NCI-H345 treated with DMSO at 0.1 percent for 48 hours (cell line): ENCODE results near the gene KCTD6.

ENCODE experiments used
- DNase-seq: peaks from one replicate; lab custom pipeline; 2025; ENCODE audit not compliant: unreplicated experiment; lab: John Stamatoyannopoulos, UW

Gene KCTD6

DNA sequence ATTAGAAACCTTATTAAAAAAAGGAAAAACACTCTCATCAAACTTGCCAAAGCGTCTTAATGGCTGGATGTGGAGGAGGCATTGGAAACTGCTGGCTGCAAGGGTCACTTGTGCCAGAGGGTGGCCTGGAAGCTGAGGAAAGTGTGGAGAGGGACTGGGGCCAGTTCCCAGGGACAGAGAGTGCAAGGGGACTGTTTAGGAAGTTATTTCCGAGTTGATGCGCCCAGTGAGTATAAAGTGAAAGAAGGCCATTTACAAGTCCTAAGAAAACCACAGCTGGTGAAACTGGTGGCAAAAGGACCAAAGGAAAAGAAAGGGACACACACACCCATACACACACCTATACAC lies 7.2 kb upstream of the KCTD6 start:
- DNase-seq = no peak

DNA sequence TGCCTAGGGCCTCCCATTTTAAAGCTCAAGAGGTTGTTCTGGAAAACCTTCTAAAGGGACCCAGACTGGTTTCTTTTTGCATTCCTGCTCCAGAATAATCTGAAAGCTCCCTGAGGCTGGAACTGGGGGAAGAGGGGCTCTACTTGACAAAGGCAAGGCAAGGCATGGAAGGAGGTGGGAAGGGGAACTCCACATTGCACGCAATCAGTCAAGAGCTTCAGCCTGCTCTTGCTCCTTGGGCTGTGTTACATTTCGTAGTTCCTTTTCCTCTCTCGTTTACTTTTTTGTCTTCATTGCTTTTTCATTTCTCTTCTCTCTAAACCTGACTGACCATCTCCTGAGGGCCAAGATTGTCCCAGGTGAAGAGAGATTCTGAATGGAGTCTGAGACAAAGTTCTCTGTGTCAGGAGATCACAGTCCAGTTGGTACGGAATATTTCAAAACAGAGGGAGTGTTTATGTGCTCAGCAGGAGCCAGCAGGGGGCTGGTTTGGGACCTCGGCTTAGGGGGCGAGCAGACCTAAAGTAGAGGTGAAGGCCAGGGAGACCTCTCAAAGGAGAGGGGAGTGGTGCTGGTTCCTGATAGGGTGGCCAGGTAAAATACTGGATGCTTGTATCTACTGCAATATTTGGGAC lies 6.0 kb upstream of the KCTD6 start:
- DNase-seq = no peak

DNA sequence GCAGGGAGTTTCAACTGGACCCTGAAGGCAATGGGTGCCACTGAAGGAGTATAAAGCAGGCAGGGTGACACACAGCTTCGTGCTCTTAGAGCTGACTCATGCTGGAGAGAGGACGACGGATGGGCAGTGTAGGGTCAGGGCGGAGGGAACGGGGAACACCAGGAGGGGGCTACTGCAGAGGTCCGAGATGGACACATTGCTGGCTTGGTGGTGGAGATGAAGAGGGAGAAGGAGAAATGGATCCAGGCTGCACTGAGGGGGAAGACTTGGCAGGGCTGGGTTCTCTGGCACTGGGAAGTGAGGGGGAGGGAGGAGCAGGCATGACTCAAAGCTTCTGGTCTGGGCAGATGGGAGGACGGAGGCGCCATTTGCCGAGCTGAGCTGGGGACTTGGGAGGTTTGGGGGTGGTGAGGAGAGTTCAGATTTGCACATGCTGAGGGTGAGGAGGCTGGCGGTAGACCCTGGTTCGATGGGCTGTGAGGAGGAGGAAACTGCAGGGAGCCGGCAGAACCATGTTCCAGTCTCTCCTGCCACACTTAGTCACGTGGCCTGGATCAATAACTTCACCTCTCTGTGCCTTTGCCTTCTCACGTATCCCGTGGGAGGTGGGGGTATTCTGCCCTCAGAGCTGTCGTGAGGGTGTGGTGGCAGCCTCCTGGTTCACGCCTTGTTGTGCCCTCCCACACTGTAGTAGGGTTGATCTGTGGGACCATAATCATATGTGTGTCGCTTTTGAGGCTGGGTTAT lies 4.6 kb upstream of the KCTD6 start:
- no peak for DNase-seq

DNA sequence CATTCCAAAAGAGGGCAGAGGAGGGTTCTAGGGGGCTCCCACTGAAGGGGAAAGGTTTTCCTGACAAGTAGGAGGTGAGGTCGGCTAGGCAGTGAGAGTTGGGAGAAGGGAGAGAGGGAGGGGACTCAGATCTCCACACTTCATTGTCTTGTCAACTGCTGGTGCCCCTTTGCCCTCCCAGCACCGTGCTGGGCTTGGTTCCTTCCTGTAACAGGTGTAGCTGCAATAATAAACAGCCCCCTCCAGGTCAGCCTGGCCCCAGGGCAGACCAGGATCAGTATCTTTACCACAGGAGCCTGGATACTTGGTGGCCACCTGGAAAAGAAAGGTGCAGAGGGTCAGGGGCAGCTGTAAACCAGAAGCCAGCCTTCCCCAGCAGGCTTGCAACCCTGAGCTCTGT lies 2.9 kb upstream of the KCTD6 start:
- DNase-seq = no peak

DNA sequence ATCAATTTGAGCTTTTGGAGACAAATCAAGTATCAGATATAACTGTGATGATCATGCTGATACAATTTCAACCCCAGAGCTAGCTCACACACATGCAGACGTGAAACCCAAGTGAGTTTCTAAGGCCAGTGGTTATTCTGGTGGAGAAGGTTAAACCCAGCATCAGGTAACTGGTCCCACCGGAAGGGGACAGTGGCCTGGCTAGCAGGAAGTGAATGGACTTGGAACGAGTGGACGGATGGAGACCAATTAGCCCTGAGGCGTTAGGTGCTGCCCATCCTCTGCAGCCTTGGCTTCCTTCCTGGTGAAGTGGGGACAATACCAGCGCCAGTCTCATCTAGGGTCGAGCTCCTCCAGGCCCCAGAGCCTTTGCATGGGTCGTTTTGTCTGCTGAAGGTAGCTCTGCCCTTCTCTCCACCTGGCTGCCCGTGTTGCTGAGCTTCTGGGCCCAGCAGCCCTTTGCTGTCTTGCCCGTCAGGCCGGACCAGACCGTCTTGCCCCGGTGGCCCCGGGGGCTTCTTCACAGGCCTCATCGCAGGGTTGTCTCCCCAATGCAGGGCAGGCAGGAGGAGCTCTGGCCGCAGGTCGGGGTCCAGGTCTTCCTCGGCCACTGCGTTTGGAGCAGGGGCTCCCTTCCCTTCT lies 915 bp upstream of the KCTD6 start:
- DNase-seq = no peak

DNA sequence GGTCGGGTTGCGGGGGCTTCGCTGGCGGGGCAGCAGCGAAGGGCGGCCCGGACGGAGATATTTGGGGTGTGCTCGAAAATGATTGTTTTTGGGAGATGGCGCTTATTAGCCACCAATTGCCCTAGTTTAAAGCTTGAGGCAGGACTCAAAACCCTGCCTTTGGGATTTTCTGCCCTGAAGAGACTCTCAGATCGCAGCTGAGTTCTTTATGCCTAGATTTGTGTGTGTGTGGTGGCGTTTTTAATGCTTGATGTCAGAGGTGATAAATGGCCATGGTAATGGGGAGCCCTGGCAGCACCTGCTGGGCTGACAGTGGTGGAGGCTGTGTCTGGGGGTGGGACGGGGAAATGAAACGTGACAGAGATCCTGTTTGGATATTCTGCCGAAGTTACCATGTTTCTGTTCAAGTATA lies 604 bp downstream of the KCTD6 start:
- DNase-seq = no peak

DNA sequence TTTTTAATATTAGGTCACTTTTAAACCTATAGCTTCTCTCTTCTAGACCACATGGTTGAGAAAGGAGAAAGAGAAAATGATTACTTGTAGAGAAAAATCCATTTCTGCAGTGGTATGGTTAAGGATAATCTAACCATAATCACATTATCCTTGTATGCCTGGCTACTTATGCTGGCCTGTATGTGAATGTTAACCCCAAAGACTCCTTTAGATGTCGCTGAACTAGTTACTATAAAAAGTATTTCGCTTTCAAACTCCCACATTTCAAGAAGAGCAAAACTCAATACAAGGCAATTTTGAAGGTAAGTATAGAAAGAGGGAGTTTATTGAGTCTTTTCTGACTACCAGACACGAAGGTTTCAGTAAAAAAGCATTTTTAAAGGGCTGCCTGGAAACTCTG lies 2.2 kb downstream of the KCTD6 start:
- DNase-seq = no peak

DNA sequence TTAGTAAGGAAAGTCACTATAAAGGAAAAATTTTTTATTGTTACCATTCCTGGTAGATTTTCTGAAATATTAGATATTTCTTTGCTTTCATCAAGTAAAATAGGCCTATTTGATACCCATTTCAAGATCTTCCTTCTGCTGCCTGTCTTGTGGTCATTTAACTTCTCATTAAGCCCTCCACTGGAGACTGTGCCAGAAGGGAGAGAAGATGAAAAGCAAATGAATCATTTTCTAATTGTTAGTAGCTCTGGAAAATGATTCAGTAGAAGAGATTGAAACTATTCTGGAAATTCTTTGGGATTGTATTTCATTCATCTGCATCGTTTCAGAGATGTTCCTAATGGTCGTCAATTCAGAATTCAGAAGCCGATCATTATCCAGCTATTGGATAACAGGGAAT lies 3.2 kb downstream of the KCTD6 start:
- no peak for DNase-seq

DNA sequence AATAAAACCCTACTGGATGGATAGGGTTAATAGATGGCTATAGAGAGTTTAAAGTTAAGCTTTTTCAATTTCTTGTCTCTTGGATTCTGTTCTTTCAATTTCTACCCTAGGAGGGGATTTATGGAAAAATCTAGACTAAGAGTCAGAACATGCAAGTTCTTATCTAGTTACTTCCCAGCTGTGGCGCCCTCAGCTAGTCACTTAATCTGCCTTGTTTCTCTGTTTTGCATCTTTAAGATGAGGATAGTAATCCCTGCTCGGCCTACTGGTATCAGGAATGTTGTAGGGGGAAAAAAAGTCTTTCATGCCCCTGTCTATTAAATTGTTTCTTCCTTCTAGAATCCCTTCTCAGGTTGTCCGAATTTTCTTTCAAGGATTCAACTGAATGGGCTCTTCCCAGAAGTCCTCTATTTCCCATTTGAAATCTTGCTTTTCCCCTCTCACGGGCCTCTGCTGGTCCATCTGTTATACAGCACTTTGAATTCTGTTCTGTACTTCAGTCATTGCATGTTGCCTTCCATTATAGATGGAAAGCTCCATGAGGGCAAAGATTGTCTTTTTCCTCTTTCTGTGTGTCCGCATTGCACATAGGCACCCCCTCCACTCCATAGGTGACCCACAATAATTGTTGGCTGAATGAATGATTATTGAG lies 4.4 kb downstream of the KCTD6 start:
- no peak for DNase-seq

DNA sequence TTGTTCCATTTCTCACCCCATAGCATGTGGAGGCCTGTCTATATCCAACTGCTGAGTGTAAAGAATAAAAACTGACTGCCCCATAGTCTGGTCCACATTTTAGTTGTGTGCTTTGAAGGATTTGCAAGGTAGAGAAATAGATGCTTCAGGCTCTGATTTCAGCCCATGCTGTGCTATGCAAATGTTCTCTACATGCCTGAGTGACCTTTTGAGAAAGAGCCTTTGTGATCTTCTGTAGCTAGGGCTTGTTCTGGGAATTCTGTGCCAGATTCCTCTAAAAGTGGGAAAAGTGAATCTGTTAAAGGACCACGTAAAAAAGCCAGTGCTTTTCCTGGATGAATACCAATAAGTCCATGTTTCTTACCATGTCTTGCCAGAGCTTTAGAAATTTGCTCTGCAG lies 5.2 kb downstream of the KCTD6 start:
- DNase-seq = peak; percentile 69

DNA sequence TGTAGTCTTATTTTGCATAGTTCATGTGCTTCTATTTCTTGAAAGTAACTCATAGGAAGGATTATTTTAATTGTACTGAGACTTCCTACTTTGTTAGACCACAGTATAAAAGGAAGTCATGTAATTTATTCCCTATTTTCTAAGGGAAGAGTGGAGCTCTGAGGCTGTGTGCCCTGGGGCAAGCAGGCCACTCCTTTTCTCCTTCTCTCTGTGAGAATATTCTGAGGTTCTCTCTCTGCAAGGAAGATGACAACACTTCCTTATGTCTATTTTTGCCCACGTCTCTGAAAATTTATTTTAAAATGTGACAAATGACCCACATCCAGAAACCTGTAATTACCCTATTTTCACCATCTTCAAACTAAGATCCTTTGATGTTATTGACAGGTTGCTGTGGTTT lies 11.0 kb downstream of the KCTD6 start:
- no peak for DNase-seq

DNA sequence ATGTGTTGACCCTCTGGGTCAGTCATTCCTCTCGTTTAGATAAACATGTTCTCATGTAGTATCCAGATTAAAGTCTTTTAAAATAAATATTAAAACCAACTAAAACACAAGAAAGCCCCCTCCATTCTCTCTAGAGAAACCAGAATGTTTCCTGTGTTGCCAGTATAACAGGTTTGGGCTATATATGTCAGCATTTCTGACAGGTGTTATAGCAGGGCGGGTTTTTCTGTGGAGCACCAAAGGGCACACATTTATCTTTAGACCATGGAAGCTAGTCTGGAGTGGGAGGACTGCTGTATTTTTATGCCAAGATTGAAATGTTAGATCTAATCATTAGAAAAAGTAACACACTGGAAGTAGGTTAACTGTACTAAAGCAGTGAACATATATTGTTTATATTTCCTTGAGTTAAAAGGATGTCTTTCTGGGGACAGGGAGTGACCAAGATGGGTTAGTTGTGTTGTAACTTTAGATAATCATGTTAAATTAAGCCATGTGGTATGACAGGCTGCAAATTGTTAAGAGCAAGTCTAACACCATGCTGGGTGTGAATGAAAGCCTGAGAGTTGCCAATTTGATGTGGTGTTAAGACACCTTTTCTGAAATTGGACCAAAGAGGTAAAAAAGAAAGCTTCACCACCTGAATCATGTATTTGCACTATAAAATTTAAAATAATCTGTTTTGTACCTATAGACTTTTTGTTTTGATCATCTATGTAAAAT lies 15.6 kb downstream of the KCTD6 start:
- DNase-seq = no peak

DNA sequence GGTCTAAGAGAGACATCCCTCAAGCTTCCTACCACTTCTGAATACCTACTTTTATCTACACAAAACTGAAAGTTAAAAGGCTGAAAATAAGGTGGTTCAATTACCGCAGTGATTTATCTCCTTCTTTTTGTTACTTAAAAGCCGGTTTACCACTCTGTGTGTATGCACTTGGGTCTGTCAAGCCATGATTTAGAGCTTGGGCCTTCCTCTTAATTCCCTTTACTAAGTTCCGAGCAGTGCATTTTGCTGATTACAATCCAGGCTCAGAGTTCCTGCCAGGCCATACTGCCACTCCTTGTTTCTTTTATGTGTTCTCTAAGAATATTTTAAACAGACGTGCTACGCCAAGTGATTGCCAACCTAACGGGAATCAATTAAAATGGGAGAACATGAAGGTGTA lies 16.5 kb downstream of the KCTD6 start:
- no peak for DNase-seq

DNA sequence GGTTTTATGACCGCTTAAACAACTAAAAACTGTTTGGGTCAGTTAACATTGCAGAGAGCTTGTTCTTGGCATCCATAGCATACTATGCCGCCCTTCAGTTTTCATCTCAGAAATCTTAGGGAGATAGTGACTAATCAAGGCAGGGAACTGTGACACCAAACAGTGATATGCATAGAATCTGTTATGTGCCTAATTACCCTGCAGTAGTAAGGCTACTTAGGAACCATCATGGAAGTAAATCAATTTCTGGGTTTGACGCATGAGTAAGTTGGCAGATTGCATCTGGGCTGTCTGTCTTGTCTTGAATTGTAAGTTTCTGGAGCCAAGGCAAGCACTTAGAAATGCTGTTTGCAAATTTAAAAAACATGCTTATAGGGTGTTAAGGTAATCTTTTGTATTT lies 22.5 kb downstream of the KCTD6 start:
- no peak for DNase-seq

DNA sequence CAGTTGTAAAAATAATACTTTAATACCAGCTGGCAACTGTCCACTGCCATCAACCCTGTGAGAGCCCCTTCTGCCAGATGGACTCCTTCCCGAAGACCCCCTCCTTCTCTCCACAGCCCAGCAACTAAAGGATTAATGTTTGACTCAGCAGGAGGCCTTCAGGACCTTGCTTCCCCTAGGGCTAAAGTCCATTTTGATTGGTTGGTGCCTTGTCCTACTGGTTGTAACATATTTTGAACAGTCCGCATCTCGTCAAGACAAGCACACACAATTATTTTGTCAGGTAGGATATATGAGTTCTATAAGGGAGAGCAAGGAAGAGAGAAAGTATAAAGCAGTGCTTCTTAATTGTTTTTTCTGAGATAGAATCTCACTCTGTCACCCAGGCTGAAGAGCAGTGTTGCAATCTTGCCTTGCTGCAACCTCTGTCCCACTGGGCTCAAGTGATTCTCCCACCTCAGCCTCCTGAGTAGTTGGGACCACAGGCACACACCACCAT lies 26.4 kb downstream of the KCTD6 start:
- DNase-seq = no peak

DNA sequence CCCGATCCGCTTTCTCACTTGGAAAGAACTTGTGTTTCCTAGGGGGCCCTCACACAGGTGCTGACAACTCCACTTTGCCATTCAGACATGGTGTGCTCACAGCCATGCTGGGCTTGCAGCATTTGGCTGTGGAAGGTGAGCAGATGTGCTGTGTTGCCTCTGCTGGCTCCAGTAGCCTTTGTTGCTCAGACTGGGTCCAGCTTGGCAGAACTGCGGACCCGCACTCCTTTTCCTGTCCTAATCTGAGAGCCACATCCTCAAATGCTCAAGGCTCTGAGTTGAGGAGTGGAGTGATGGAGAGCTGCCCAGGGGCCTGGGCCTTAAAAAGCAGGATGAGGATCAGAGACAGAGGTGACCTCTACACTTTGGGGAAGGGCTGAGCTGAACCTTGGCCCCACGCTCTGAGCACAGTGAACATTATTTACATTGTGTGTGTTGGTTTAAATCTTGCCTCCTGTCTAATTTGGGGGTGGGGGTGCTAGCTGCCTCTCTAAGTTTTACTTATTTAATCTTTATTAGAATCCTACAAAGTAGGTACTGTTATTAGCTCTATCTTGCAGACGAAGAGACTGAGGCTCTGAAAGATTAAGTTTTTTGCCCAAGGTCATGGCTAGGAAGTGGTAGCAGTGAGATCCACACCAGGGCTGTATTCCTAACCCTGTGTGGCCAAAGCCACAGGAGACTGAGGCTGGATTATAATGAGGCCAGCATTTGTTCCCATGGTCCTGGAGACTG lies 27.9 kb downstream of the KCTD6 start:
- DNase-seq = no peak

DNA sequence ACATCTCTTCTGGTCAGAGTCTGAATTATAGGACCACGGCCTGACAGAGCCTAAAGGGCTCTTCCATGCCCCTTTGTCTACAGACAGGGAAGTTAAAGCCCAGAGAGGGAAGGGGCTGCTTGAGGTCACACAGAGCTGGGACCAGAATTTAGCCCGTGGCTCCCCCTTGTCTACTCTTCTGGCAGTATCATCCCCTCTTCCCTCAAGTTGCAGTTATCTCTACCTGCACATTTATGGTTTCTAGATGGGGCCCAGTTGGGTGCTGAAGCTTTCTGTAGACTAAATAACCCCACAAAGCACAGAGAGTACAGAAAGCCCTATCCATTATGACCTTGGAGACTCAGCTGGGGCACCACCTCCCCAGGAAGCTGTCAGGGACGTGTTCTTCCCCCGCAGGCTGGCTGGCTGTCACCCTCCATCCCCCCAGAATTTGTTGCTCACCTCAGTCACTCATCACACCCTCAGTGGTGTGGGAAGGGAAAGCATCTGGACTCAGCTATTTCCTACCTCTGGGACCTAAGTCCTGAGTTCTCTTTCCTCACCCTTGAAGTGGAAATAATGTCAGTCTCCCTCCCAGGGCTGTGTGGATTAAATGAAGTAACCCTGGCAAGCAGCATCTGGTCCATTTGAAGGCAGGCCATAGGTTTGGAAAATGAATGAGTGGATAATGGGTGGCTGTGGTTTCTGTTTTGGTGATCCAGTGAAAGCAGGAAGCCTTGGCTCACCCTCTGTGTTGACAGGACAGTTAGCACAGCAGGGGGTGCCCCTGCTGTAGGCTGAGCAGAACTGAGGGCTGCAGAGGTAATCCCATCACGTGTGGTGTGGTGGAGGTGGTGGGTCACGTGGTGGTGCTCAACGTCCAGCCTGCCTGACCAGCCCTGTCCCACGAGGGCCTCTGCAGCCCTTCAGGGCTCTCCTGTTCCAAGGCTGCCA lies 28.8 kb downstream of the KCTD6 start:
- no peak for DNase-seq

DNA sequence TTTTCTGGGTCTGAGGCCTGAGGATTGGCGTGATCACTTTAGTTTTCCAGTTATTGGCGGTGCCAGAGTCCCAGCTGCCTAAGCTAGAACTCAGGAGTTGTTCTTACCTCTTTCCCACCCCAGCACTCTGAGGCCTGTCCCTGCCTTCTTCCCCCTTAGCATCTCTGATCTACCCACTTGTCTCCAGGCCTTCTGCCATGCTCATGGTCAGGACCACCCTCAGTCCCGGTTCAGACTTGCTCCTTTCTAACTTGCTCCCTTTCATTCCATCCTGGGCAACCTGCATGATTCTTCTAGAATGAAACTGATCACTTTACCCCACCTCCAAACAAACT lies 29.4 kb downstream of the KCTD6 start:
- DNase-seq = no peak

DNA sequence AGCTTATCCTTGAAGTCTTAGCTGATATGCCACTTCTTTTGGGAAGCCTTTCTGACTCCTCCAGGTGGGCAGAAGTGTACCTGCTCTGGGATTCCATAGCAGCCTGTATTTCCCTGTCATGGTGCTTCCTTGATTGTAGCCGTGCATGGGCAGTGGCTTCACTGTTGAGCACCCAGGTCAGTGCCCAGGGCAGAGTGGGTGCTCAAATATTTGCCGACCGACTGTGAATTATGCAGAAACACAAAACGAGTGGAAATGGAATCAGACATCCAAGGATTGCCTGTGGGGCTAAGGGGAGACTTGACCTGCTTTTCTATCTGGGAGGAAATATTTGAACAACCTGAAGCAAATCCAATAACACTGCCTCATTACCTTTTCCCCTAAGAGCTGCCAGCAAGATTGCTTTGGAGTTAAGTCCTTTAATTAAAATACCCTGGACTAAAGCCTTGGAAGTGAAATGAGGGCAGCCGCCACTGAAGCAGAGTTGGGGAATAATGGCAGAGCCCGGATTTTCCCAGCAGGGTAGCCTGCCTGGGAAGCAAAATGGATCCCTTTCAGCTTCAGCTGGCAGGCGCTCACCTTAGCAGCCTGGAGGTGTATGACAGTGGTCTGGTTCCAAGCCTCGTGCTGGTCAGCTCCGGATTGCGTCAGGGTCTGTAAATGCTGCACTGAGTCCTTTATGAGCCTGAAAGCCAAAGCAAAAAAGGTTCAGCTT lies 30.2 kb downstream of the KCTD6 start:
- DNase-seq = no peak
